ENCODE results near the gene SRR.
A peak's percentile ranks its signal among the peaks of the same experiment; 100 is the strongest.

Gene SRR

GRCh38 chr17:2343421-2343820, 39.7 kb downstream of the SRR start:
- no peak for DNase-seq (ENCODE audit: low read depth, low spot score)

DNA sequence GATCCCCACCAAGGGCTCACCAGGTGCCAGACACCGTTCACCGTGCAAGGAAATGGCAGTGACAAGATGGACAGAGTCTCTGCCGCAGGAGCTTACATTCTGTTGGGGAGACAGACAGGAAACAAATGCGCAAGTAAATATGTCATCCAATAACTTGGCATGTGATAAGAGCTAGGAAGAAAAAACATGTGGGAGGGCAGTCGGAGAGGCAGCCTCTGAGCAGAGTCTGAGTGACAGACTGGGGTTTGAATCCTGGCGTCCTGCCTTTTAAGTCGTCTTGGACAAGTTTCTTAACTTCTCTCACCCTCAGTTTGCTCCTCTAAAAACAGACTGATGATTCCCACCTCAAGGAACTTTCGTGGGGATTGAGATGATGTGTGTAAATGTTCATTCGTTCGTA, 40.8 kb downstream of the SRR start:
- DNase-seq (ENCODE audit: low read depth, low spot score), result no peak

- no peak for DNase-seq (ENCODE audit: low read depth, low spot score)
Measured at GRCh38 chr17:2346475-2346874, 42.7 kb downstream of the SRR start.

- DNase-seq (ENCODE audit: low read depth, low spot score), result peak; percentile 76
Measured at GRCh38 chr17:2347805-2348685, 44.3 kb downstream of the SRR start.

DNA sequence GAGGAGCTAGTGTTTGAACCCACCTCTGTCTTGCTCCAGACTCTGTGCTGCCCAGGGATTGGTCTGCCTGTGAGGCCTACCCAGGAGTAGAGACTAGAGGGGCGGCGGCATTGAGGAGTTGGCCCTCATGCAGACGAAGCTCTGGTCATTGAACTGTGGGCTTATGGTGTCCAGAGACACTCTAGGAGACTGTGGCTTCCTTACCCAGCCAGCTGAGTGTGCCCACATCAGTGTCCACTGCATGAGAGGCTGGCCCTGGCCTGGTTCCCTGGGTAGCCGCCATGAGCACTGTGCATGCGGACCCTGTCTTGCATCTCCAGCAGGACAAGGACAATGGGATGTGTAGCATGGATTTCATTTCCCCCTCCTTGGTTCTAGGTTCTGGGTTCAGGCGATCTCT, 47.5 kb downstream of the SRR start:
- no peak for DNase-seq (ENCODE audit: low read depth, low spot score)

DNA sequence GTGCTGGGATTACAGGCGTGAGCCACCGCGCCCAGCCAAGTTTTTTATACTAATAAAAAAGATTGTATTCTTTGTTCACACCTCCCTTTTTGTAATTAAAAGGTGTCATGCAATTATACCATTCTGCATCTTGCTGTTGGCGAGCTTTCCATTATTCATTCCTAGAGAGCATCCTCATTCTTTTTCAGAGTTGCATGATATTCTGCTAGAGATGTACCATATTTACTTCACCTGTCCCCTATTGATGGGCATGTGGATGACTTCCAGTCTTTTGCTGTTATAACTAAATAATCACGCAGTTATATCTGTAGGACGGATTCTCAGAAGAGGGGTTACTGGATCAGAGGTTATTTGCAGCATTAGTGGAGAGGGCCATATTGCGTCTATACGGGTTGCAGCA, 50.6 kb downstream of the SRR start:
- DNase-seq (ENCODE audit: low read depth, low spot score), result no peak

DNA sequence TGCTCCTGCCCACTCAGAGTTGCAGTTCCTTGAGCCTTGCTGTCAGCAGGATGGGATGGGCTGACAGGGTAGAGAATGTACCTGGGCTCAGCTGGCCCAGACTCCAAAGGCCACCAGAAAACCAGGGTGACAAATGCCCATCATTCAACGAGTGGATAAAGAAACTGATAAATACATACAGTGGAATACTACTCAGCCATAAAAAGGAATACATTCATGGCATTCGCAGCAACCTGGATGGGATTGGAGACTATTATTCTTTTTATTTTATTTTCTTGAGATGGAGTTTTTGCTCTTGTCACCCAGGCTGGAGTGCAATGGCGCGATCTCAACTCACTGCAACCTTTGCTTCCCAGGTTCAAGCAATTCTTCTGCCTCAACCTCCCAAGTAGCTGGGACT, 53.5 kb downstream of the SRR start:
- no peak for DNase-seq (ENCODE audit: low read depth, low spot score)

- no peak for DNase-seq (ENCODE audit: low read depth, low spot score)
Measured at GRCh38 chr17:2357931-2358434, 54.2 kb downstream of the SRR start.

DNA sequence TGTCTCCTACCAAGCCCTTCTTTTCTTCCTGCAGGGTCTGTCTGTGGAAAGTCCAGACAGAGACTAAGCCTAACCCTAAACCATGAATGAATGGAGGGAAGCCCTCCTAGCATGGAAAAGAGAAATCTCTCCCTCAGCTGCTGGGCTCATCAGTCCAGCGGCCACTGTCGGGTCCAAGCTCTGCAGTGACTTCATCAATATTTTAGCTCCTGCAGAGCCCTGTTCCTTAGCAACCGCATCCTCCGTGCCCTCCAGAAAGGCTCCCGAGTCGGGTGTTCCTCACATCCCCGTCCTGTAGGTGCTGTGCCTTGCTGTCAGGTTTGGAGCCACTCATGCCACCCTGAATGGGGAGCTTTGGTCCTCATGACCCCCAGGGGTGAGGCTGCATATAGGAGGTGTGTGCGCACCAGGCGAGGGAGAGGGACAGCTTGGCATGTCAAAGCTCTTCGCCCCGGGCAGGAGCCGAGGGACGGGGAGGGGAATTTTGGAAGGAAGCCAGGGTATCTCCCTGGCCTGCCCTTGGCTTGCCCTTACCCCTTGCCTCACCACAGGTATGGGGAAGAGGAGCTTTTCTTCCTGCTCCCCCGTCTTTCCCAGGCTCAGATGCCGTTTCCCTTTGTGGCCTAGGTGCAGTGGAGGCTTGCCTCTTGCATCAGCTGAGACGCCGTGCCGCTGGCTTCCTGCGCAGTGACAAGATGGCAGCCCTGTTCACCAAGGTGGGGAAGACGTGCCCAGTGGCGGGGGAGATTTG, 57.4 kb downstream of the SRR start:
- no peak for DNase-seq (ENCODE audit: low read depth, low spot score)

GRCh38 chr17:2362016-2362415, 58.3 kb downstream of the SRR start:
- DNase-seq (ENCODE audit: low read depth, low spot score), result no peak

GRCh38 chr17:2362416-2362815, 58.7 kb downstream of the SRR start:
- DNase-seq (ENCODE audit: low read depth, low spot score), result no peak

DNA sequence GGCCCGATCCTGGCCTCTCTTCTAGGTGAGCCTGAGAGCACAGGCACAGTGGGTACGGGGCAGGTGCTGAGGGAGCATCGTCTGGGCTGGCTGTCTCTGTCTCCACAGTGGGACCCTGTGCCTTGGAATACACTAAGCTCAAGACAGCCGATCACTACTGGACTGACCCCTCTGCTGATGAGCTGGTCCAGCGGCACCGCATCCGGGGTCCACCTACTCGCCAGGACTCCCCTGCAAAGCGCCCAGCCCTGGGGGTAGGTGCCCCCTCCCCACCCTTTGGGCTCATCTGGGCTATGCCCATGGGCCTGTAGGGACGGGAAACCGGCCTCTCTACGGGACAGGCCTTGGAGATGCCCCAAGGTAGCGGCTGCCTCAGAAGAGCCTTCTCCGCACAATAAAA, 59.1 kb downstream of the SRR start:
- DNase-seq (ENCODE audit: low read depth, low spot score), result no peak

DNA sequence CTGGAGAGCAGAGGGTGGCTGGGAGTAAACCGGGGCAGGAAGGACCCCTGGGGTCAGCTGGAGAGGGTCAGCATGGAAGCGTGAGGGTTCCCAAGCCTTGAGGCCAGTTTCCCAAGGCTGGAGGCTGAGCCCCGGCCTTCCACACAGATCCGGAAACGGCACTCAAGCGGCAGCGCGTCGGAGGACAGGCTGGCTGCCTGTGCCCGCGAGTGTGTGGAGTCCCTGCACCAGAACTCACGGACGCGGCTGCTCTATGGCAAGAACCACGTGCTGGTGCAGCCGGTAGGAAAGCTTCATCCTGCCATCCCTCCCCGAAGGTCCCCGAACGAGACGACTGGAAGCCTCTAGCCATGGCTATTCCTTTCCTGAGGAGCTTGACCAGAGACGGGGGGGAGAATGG, 59.6 kb downstream of the SRR start:
- no peak for DNase-seq (ENCODE audit: low read depth, low spot score)

- DNase-seq (ENCODE audit: low read depth, low spot score), result peak; percentile 69
Measured at GRCh38 chr17:2363851-2364762, 60.4 kb downstream of the SRR start.

DNA sequence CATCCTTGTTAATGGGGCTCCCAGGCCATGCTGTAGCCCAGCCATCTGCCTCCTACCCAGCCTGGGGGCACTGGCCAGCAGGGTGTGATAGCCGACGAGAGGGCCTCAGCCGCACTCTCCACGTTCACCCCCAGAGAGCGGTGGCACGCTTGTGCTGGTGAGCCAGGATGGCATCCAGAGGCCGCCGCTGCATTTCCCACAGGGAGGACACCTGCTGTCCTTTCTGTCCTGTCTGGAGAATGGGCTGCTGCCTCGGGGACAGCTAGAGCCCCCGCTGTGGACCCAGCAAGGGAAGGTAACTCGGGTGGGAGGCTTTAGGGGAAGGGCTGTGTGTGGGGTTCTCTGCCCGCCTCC, 61.0 kb downstream of the SRR start:
- no peak for DNase-seq (ENCODE audit: low read depth, low spot score)

DNA sequence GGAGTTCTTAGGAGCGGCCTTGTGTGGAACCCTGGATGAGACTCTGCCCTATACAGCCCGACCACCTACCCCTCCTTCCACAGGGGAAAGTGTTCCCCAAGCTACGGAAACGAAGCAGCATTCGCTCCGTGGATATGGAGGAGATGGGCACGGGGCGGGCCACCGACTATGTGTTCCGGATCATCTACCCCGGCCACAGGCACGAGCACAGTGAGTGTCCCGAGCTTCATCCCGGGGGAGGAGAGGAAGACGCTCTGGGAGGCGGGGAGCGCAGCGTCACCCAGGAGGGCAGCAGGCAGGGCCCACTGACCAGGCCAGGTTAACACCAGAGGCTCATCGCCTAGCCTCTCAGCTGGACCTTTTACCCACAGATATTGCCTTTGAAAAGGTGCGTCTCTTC, 61.4 kb downstream of the SRR start:
- no peak for DNase-seq (ENCODE audit: low read depth, low spot score)

GRCh38 chr17:2366747-2367494, 63.2 kb downstream of the SRR start:
- DNase-seq (ENCODE audit: low read depth, low spot score), result no peak

- DNase-seq (ENCODE audit: low read depth, low spot score), result no peak
Measured at GRCh38 chr17:2368359-2368758, 64.6 kb downstream of the SRR start.

DNA sequence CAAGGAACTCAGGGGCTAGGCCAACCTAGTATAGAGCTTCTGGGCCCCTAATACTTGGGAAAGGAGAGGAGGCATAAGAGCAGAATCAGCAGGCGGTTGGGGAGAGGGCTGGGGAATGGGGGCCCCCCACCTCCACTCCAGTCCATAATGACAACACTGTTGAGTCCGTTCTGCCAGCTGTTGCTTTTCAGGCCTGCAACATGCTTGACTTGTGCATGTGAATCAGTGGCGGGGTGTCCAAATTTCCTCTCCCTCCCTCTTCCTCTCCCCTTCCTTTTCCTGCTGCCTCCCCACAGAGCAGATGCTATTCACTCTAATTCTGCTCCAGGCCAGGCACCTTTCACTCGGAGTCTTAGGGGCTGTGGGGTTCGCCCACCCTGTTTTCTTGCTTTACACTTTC, 65.3 kb downstream of the SRR start:
- no peak for DNase-seq (ENCODE audit: low read depth, low spot score)

GRCh38 chr17:2369551-2370210, 65.9 kb downstream of the SRR start:
- peak; percentile 49 for DNase-seq (ENCODE audit: low read depth, low spot score)

DNA sequence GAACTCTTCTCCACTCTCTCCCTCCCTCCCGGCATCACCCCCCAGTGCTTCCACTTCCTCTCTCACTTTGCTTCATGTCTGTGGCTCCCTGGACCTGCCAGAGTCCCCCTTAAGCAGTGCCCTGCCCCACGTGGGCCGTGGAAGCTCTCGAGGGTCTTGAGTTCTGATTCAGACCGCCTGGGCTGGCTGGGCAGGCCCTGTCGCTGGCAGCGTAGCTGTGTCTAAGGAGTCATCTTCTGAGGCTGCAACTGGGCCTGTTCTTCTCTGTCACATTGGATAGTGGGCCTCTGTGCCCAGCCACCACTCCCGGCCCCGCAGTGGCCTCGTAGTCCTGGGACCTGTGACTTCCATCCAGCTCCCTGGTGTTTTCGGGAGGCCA, 66.5 kb downstream of the SRR start:
- DNase-seq (ENCODE audit: low read depth, low spot score), result no peak

All from astrocyte of the hippocampus (primary cell).